RWPE1 (cell line): ENCODE data around the gene SYT12.

Source experiments
- CTCF ChIA-PET: fragments of 350-600 bp; sonication (Branson Sonifier 250); formaldehyde crosslinking; extraction: SDS; loops from one replicate; lab custom pipeline; 2021; lab: Yijun Ruan, JAX
- POLR2A ChIA-PET: fragments of 400-600 bp; formaldehyde crosslinking; extraction: SDS; loops from one replicate; lab custom pipeline; 2020; ENCODE audit warnings: antibody characterized with exemption; ENCODE audit not compliant: low non-redundant PET; lab: Yijun Ruan, JAX
- DNase-seq: peaks from one replicate; pipeline ENCODE4 v3.0.0; 2012; ENCODE audit warnings: low spot score
- H3K27ac ChIP-seq: fragments of 450-650 bp; 2 replicates; pipeline ENCODE4 v1.5.1; 2017
- CTCF ChIP-seq: fragments of 450-650 bp; conservative IDR thresholded peaks from 2 replicates; pipeline ENCODE4 v1.5.1; 2017; ENCODE audit warnings: low read depth, mild to moderate bottlenecking

SYT12 gene

DNA sequence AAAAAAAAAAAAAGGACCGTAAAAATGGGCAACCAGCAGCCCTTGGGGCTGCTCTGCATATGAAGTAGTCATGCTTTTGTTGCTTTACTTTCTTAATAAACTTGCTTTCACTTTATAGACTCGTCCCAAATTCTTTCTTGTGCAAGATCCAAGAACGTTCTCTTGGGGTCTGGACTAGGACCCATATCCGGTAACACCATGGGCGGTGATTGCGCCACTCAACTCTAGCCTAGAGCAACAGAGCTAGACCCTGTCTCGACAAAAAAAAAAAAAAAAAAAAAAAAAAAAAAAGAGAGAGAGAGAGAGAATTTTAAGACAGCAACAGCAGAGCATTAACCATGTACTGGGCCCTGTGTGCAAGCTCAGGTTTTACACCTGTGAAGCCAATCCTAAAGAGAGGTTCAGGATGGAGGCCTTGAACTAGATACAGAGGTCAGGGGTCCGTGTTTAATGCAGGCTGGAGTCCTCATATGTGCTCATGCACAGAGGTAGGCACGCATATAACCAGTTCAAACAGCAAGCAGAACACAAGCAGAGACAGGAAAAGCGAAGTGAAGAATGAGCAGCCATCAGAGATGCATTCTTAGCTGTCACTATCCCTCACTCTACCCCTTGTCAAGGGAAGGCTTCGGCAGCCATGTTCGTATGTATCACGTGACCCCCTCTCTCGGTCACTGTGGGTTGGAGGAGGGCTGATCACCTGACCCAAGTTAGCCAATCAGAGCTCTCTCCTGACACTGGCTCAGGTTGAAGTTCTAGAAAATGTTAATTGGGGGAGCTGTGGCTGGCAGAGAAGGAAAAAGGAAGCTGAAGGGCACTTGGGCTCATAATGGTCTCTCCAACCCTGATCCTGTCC is 16.7 kb upstream of the SYT12 start:
- ChIA-PET POLR2A (interaction anchor here (0.6 kb wide), 1 partner anchor 19 kb away, joined by 4 read pairs; no protein-coding TSS in a partner anchor), CTCF (no interaction called here)
- no peak for TF ChIP-seq CTCF
- H3K27ac ChIP-seq: peak overlapping the region; percentile 16; the same call in 1 of the 2 replicates
- peak; percentile 69 for DNase-seq

GRCh38 chr11:67007126-67007525 is 15.8 kb upstream of the SYT12 start:
- H3K27ac ChIP-seq: peak overlapping the region; percentile 16; the same call in 1 of the 2 replicates
- ChIA-PET POLR2A (no interaction called here), CTCF (no interaction called here)
- DNase-seq: no peak
- no peak for TF ChIP-seq CTCF

DNA sequence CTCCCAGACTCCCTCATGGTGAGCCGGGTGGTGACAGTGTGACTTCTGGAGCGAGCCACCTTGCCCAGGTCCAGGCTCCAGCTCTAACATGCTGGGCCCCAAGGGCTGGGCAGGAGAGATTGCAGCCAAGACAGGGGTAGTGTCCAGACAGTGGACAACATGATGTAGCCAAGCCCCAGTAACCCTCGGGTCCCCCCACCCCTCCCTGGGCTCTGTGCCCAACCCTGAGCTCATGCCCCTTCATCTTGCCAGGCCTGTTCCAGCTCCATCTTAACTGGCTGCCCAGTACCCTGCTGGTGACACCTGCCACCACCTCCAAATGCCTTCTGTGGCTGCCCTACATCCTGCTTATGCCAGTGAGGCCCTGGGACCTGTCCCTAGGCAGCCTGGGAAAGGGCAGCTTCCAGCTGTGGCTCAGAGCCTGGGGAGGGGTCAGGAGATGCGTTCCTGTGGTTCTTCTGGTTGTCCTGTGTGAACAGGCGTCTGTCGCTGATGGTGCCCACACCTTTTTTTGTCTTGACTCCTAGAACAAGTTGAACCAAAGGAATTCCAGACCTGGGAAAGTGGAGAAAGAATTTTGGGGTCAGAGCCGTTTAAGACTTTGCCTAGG is 12.5 kb upstream of the SYT12 start:
- CTCF ChIA-PET: no interaction called here
- POLR2A ChIA-PET: no interaction called here
- DNase-seq: no peak
- no peak for TF ChIP-seq CTCF
- H3K27ac ChIP-seq: no peak overlapping the region

GRCh38 chr11:67013511-67014045 is 9.4 kb upstream of the SYT12 start:
- no peak for TF ChIP-seq CTCF
- ChIA-PET CTCF (interaction anchor here (0.6 kb wide), 1 partner anchor 133 kb away, joined by 4 read pairs; no protein-coding TSS in a partner anchor), POLR2A (no interaction called here)
- peak overlapping the region; percentile 13; the same call in 1 of the 2 replicates for H3K27ac ChIP-seq
- DNase-seq: no peak

- DNase-seq: no peak
- H3K27ac ChIP-seq: no peak overlapping the region
- POLR2A ChIA-PET: no interaction called here
- TF ChIP-seq CTCF: no peak
- CTCF ChIA-PET: no interaction called here
Measured at GRCh38 chr11:67014343-67014742, 8.6 kb upstream of the SYT12 start.

- POLR2A ChIA-PET: no interaction called here
- DNase-seq: no peak
- H3K27ac ChIP-seq: no peak overlapping the region
- no peak for TF ChIP-seq CTCF
- CTCF ChIA-PET: no interaction called here
Measured at GRCh38 chr11:67015048-67015447, 7.9 kb upstream of the SYT12 start.
